ENCODE measurements around the gene FBXO36. TPM values are rescaled to one million over a fixed set of nuclear protein-coding genes. Genes with fewer than 3 reads are reported as not detected.
"Not testable (repeated sequence)": the region's sequence is repeated elsewhere in the genome, so short reads cannot be mapped to it uniquely, and the experiment has no call there.

The FBXO36 gene
- polyA plus RNA-seq, 1 experiment: 2.4 TPM

DNA sequence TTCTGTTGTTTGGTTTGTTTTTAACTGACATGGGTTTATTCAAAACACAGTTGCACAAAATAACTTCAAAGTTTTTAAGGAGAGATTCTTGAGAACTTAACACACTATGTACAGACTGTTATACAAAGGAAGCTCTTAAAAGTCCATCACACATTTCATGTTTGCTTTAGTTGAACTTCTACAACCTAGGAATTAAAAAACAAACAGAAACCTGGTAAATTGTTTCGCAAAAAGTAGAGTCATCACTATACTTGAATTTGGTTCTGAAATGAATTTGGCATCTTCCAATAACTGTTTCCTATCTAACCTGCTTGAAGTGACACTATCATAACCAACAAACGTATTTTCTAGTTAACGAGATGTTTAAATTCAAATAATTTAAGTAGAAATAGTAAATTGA is 22.3 kb upstream of the FBXO36 start:
- peaks cover 3% of the 10 kb centered on the region for H3K36me3 ChIP-seq (ENCODE audit: control insufficient read depth, insufficient read depth, low read length)
- no peaks in the 10 kb centered on the region for H3K27me3 ChIP-seq (ENCODE audit: control insufficient read depth, insufficient read depth, low read length)
- TF ChIP-seq, protein P1, sequence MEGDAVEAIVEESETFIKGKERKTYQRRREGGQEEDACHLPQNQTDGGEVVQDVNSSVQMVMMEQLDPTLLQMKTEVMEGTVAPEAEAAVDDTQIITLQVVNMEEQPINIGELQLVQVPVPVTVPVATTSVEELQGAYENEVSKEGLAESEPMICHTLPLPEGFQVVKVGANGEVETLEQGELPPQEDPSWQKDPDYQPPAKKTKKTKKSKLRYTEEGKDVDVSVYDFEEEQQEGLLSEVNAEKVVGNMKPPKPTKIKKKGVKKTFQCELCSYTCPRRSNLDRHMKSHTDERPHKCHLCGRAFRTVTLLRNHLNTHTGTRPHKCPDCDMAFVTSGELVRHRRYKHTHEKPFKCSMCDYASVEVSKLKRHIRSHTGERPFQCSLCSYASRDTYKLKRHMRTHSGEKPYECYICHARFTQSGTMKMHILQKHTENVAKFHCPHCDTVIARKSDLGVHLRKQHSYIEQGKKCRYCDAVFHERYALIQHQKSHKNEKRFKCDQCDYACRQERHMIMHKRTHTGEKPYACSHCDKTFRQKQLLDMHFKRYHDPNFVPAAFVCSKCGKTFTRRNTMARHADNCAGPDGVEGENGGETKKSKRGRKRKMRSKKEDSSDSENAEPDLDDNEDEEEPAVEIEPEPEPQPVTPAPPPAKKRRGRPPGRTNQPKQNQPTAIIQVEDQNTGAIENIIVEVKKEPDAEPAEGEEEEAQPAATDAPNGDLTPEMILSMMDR (IDR thresholded peaks at IDR 0.05; ENCODE audit: insufficient read depth, low read depth, low read length): no peak
- no peak overlapping the region for H3K4me3 ChIP-seq (ENCODE audit: low read depth, low read length)
- ChIA-PET CTCF (no interaction called here), POLR2A (no interaction called here)
- DNase-seq (ENCODE audit: low read depth): no peak

DNA sequence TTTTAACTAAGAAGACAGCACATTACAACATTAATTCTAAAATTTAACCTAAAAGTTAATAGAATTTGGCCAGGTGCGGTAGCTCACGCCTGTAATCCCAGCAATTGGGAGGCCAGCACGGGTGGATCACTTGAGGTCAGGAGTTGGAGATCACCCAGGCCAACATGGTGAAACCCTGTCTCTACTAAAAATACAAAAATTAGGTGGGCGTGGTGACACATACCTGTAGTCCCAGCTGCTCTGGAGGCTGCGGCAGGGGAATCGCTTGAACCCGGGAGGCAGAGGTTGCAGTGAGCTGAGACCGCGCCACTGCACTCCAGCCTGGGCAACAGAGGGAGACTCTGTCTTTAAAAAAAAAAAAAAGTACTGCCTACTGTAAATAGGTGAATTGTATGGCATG is 21.8 kb upstream of the FBXO36 start:
- CTCF ChIA-PET; POLR2A ChIA-PET; DNase-seq (ENCODE audit: low read depth); H3K4me3 ChIP-seq (ENCODE audit: low read depth, low read length); H3K27me3 ChIP-seq (ENCODE audit: control insufficient read depth, insufficient read depth, low read length); H3K36me3 ChIP-seq (ENCODE audit: control insufficient read depth, insufficient read depth, low read length): not testable (repeated sequence)

DNA sequence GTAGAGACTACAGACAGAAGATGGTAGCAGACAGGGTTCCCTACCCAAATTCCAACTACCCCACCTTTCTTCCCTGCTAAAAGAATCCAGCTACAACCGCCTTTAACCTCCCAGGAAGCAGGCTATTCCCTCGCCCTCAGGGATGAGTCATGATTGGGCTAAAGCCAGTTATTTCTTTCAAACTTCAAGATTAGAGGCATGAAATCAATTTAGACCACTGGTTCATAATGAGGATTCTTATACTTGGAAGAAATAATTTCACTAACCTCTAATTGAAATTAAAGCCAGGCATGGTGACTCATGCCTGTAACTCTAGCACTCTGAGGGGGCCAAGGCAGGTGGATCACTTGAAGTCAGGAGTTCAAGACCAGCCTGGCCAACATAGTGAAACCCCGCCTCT is 20.5 kb upstream of the FBXO36 start:
- TF ChIP-seq, protein P1 (IDR thresholded peaks at IDR 0.05; ENCODE audit: insufficient read depth, low read depth, low read length): no peak
- Histone ChIP-seq H3K36me3 (ENCODE audit: control insufficient read depth, insufficient read depth, low read length) (peaks cover 3% of the 10 kb centered on the region), H3K27me3 (ENCODE audit: control insufficient read depth, insufficient read depth, low read length) (no peaks in the 10 kb centered on the region), H3K4me3 (ENCODE audit: low read depth, low read length) (no peak overlapping the region)
- ChIA-PET POLR2A (no interaction called here), CTCF (interaction anchor here (1.1 kb wide), 1 partner anchor 9 kb away, joined by 3 read pairs; no protein-coding TSS in a partner anchor)
- no peak for DNase-seq (ENCODE audit: low read depth)

DNA sequence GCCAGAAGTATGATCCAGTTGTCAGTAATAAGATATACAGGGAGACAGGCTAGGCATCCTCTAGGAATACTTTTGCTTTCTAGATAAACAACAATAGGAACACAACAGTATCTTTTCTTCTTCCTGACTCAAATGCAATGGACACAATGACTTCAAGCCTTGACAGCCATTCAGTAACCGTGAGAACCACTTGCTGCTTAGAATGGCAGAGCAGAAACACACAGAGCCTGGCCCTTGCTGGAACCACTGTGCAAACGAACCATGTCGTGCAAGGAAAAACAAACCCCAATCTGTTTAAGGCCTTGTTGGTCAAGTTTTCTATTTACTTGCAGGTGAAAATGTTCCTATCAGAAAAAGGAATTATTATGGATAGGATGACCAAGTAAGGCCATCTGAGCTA is 19.3 kb upstream of the FBXO36 start:
- Histone ChIP-seq H3K27me3 (ENCODE audit: control insufficient read depth, insufficient read depth, low read length) (no peaks in the 10 kb centered on the region), H3K4me3 (ENCODE audit: low read depth, low read length) (no peak overlapping the region), H3K36me3 (ENCODE audit: control insufficient read depth, insufficient read depth, low read length) (peaks cover 3% of the 10 kb centered on the region)
- POLR2A ChIA-PET: no interaction called here
- CTCF ChIA-PET: no interaction called here
- no peak for DNase-seq (ENCODE audit: low read depth)
- TF ChIP-seq, protein P1 (IDR thresholded peaks at IDR 0.05; ENCODE audit: insufficient read depth, low read depth, low read length): no peak

DNA sequence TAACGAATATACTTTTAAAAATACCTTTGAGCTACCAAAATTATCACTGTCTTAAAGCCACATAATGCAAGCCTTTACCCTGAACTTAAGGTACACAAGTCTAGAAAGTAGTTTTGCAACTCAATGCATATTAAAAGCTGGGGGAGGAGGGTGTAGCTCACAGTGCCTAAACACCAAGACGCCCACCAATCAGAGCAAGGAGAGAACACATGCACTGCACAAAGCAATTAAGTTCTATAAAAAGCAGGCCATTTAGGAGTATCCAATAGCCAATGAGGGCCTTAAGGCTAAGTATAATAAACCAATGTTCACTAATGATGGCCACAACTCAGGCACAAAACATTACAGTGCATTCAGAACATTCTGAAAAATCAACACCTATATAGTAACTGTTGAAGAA is 16.7 kb upstream of the FBXO36 start:
- peaks cover 3% of the 10 kb centered on the region for H3K36me3 ChIP-seq (ENCODE audit: control insufficient read depth, insufficient read depth, low read length)
- ChIA-PET POLR2A (no interaction called here), CTCF (no interaction called here)
- no peak overlapping the region for H3K4me3 ChIP-seq (ENCODE audit: low read depth, low read length)
- no peak for DNase-seq (ENCODE audit: low read depth)
- no peaks in the 10 kb centered on the region for H3K27me3 ChIP-seq (ENCODE audit: control insufficient read depth, insufficient read depth, low read length)
- TF ChIP-seq, protein P1 (IDR thresholded peaks at IDR 0.05; ENCODE audit: insufficient read depth, low read depth, low read length): no peak

DNA sequence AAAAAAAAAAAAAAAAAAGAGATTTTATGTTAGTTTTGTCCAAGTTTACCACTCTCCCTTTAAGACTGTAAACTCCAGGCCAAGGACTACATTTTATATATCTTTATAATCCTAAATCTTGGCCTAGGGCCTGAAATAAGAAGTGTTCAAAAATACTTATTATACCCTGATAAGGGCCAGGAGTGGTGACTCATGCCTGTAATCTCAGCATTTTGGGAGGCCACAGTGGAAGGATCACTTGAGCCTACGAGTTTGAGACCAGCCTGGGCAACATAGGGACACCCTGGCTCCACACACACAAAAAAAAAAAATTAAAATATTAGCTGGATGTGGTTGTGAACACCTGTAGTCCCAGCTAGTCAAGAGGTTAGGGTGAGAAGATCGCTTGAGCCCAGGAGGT is 13.2 kb upstream of the FBXO36 start:
- ChIA-PET POLR2A (no interaction called here), CTCF (interaction anchor here (0.6 to 0.8 kb wide), 3 partner anchors 10 to 548 kb away, joined by 3 read pairs; no protein-coding TSS in a partner anchor)

More for the DNA sequence above, 13.2 kb upstream of the FBXO36 start:
- TF ChIP-seq, protein P1 (IDR thresholded peaks at IDR 0.05; ENCODE audit: insufficient read depth, low read depth, low read length): no peak
- Histone ChIP-seq H3K36me3 (ENCODE audit: control insufficient read depth, insufficient read depth, low read length) (no peaks in the 10 kb centered on the region; the same call in 1 of the 2 replicates), H3K4me3 (ENCODE audit: low read depth, low read length) (no peak overlapping the region), H3K27me3 (ENCODE audit: control insufficient read depth, insufficient read depth, low read length) (no peaks in the 10 kb centered on the region)
- DNase-seq (ENCODE audit: low read depth): no peak

Data from BJ (cell line).